GM21360 (cell line): Measurements from ENCODE around the gene PHLDB2.

Experiments used
- ATAC-seq: cut with Tn5 transposase; IDR thresholded peaks from one replicate; pipeline ENCODE4 v1.9.1; 2021; ENCODE audit warnings: mild to moderate bottlenecking, moderate library complexity; ENCODE audit not compliant: unreplicated experiment

PHLDB2 gene

DNA sequence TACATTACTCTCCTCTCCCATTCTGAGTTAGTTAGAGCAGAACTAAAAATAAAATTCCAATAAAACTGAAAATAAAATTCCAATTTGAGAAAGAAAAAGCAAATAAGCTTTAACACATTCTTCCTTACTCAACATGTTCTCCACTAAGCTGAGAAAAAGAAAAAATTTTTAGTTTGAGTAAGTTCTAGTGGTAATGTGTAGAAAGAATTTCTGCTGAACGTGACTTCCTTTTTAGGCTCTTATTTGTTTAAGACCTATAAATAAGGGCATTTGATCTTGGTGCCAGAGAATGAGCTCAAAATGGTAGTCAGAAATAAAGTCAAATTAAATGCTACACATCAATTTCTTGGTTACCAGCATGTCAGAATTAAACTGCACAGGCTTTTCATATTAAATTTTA lies 62.1 kb downstream of the PHLDB2 start:
- ATAC-seq: no peak

GRCh38 chr3:111923095-111923771 lies 64.2 kb downstream of the PHLDB2 start:
- ATAC-seq: no peak

DNA sequence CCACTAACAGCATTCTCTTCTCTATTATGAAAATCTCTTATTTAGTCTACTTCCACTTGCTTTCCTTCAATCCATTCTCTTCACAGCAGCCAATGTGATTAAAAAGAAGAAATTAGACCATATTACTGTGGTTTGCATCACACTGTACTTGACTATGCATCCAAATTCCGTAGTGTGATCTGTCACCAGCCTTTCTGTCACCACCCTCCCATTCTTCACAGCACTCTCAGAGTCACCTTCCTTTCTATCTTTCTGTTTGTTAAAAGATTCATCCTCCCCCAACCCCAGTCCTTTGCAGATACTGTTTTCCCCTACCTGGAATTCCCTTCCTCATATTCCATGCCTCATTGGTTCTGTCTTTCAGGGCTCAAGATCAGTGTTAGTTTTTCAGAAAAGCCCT lies 64.7 kb downstream of the PHLDB2 start:
- ATAC-seq: no peak

DNA sequence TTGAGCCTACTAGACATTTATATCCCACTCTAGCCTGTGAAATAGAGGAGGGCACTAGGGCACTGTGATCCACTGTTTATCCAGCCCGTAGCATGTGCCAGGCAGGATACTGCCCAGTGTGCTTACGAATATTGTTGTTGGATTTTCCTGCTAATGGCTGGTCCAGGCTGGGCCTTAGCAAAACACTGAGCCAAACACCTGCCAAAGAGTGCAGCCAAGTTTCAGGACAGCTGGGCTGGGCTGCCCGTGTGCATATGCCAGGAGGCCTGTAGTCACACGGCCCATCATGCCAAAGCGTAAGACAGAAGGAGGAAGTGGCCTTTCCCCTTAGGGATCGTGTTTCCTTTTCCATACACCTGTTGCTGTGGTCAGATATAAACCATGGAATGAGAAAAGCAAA lies 65.2 kb downstream of the PHLDB2 start:
- no peak for ATAC-seq

DNA sequence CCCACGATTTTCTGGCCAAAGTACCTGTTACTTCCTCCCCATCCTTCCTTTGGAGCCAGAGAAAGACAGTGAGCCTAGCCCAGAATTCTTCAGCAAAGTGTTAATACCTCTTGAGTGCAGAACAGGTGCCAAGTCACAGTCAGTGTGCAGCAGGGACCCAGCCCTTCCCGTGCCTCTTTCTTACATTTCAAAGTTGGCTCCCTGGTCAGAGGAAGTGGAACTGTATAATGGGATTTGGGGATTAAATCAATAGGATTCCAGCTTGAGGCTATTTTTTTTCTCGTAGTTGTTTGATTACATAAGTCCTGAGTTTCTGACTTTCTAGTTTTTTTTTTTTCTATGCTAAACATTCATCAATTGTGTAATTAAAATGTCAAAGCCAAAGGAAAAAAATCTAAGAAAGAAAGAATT lies 67.2 kb downstream of the PHLDB2 start:
- ATAC-seq: no peak

GRCh38 chr3:111928613-111929012 lies 69.5 kb downstream of the PHLDB2 start:
- no peak for ATAC-seq

GRCh38 chr3:111929484-111929883 lies 70.4 kb downstream of the PHLDB2 start:
- ATAC-seq: no peak

GRCh38 chr3:111932946-111933345 lies 73.9 kb downstream of the PHLDB2 start:
- no peak for ATAC-seq

DNA sequence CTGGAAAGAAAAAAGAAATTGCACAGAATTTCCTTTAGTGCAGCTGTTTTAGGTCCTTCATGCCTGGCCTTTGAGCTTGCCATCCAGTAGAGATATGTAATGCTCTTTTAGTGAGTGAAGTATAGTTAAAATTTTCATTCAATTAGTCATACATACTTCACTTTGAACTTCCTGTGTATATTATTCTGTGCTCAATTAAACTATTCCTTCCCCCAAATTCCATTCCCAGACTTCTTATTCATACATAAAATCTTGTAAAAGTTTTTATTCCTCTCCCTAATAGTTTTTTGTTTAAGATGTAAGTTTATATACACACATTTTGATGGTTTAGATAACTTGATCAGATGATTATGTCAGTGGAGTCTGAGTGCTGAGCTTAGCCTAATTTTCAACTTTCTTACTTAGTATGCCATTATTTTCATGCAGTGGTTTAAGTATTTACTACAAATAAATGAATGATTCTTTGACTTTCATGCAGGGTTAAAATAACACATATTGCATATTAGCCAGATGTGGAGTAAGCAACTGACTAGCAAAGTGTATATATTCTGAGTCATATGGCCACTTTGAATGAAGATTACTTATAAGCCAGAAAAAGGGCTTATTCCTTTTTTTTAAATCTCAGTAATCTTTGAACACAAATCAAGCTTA lies 77.3 kb downstream of the PHLDB2 start:
- ATAC-seq: no peak

GRCh38 chr3:111936967-111937366 lies 77.9 kb downstream of the PHLDB2 start:
- no peak for ATAC-seq

DNA sequence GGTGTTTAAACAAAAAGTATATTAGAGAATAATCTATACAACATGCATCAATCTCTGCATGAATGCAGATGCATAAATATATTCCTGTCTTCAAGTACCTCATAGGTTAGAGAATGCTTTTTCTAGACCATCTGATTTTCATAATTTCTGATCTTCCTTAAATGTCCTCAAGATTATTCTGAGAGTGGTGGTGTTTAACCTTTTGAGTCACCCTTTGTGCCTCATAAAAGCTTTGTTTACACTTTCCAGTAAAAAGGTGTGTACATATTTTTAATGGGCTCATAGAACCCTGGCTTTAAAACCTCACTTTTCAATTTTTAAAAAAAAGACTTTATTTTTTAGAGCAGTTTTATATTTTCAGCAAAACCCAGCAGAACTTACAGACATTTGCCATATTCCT lies 78.8 kb downstream of the PHLDB2 start:
- ATAC-seq: no peak

GRCh38 chr3:111939873-111940272 lies 80.8 kb downstream of the PHLDB2 start:
- ATAC-seq: no peak

DNA sequence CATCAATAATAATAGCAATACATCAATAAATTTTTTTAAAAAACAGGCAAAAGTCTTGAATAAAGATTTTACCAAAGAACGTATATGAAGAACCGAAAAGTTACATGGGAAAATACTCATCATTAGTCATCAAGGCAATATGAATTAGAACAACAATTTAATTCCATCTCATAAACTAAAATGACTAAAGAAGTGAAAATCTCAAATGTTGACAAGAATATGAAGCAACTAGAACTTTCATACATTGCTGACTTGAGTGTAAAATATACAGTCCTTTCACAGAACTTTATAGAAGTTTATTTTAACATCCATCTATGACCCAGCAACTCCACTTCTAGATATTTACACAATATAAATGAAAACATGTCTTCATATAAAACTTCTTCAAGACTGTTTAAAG lies 84.5 kb downstream of the PHLDB2 start:
- ATAC-seq: no peak

- ATAC-seq: no peak
Measured at GRCh38 chr3:111944372-111944771, 85.3 kb downstream of the PHLDB2 start.

DNA sequence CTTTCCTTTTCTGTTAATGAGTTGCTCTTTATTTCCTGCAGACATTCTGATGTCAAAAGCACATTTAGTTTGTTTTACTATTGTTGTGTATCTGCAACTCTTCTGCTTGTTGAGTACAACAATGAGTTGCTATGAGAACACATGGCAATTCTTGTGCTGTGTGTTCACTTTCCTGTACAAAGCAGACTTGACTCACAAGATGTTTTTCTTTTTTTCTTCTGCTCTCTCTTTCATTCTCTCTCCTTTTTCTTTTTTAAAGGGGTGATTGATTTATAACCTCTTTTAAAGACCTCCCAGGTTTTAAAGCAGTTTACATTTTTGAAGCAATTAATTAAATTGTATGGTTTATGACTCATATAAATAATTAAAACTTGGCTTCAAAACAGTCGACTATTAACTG lies 88.2 kb downstream of the PHLDB2 start:
- ATAC-seq: no peak

DNA sequence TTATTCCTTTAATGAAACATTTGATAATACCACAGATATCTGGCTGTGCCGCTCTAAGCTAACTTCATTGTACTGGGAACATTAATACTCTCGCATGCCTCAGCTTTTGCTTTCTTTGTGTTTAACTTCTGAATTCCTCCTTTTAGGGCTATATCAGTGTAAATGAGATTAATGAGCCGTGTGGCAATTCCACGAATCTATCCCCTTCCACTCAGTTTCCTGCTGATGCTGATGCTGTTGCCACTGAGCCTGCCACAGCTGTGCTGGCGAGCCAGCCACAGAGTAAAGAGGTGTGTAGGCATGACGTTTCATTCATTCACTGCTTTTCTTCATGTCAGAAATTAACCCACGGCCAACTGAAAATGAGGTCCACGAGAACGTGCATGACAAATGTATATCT lies 89.7 kb downstream of the PHLDB2 start:
- no peak for ATAC-seq

GRCh38 chr3:111949712-111950111 lies 90.6 kb downstream of the PHLDB2 start:
- no peak for ATAC-seq

- no peak for ATAC-seq
Measured at GRCh38 chr3:111951032-111951431, 92.0 kb downstream of the PHLDB2 start.

DNA sequence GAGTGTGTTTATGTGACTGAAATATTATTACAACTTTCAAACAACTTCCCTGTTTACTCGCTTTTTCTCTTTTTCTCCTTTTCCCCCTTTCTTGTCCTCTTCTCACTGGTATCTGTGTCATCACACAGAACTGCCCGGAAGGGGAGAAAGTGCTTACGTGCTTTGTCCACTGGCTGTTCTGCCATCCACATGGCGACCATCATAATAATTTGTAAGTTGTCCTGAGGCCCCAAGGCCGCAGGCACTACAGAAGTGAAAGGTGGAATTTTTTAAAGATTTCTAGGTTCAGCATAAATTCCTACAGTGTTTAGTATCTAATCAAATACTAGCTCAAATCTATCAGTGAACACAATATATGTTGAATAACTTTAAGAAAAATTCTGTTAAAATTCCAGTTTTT lies 93.0 kb downstream of the PHLDB2 start:
- ATAC-seq: no peak

DNA sequence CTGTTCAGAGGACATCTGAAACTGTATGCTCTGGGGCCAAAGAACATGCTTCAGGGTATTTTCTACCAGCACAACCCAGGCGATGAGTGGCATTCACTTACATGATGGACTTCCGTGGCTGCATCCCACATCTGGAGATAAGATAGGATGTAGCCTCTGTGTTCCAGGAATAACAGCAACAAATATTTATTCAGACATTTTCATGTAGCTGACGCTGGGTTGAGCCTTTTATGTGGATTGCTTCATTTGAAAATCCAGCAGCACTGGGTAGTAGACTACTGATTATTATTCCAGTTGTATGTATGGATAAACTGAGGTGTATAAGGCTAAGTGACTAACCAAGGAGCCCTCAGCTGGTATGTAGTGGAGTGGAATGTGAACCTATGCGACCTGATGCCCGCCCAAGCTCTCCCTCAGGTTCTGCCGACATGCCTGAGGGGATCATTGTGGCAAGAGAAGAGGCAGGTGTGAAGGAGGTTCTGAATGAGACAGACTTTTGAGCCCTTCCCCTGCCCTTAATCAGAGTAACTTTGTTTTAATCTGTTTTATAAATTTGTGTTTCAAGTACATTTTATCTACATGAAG lies 93.9 kb downstream of the PHLDB2 start:
- ATAC-seq: no peak

DNA sequence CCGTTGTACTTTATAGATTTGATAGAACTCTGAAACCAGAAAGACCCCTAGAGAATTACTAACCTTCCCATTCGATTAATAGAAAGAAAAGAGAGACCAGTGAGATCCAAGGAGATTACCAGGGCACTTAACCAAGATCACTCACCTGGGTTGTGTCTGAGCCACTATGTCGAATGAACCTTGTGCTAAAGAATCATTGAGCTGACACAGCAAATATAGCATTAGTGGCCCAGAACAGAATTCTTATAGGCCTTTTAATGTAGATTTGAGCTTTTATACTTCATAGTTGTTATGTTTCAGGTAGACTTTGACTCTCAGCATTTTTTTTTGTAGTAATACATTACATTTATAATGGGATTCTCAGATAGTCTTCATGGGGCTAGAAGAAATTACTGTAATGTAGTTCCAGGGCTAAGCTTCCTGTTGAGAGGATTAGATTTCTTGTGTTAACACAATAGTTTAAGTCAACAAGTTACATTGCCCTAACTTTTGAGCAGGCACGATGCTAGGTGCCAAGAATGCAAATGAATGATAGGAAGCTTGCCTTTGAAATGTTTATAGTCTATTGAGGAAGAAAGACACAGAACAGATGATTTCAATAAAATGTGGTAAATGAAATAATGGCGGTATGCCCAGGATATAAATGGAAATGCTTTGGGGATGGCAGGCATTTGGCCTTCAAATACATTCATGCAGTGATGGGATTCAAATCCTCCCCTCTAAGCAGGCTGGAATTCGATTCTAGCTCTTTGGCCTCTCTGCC lies 95.3 kb downstream of the PHLDB2 start:
- ATAC-seq: no peak

- ATAC-seq: no peak
Measured at GRCh38 chr3:111955876-111956275, 96.8 kb downstream of the PHLDB2 start.
